Glomerular endothelial cell (primary cell): ENCODE measurements around the gene WHRN. TPM values are rescaled to one million over a fixed set of nuclear protein-coding genes. Genes with fewer than 3 reads are reported as not detected.

Experiments
- DNase-seq: peaks from one replicate; pipeline ENCODE4 v3.0.0-alpha.2; 2011; ENCODE audit warnings: low read depth, low spot score; ENCODE audit errors: extremely low read depth
- total RNA-seq: library from RNA; depleted of rRNA; stranded (reverse); fragments of >200 nt; gene quantifications from 2 replicates; pipeline ENCODE4 v1.2.3, GENCODE V29; 2015

Gene WHRN
- total RNA-seq, 1 donor from 2014 or later, result 1.9 TPM

- DNase-seq, result no peak
Measured at GRCh38 chr9:114474425-114474824, 30.8 kb downstream of the WHRN start.

- DNase-seq, result no peak
Measured at GRCh38 chr9:114473447-114473801, 31.8 kb downstream of the WHRN start.

GRCh38 chr9:114472765-114473446 lies 32.4 kb downstream of the WHRN start:
- DNase-seq, result no peak

- DNase-seq, result no peak
Measured at GRCh38 chr9:114471157-114471556, 34.1 kb downstream of the WHRN start.

GRCh38 chr9:114470581-114470980 lies 34.7 kb downstream of the WHRN start:
- no peak for DNase-seq

GRCh38 chr9:114470121-114470520 lies 35.2 kb downstream of the WHRN start:
- DNase-seq, result no peak

- DNase-seq, result no peak
Measured at GRCh38 chr9:114469091-114469853, 36.0 kb downstream of the WHRN start.

- no peak for DNase-seq
Measured at GRCh38 chr9:114467910-114468309, 37.4 kb downstream of the WHRN start.

- DNase-seq, result no peak
Measured at GRCh38 chr9:114467226-114467750, 38.0 kb downstream of the WHRN start.

- DNase-seq, result no peak
Measured at GRCh38 chr9:114465906-114466900, 39.1 kb downstream of the WHRN start.

GRCh38 chr9:114465417-114465816 lies 39.9 kb downstream of the WHRN start:
- no peak for DNase-seq

- DNase-seq, result no peak
Measured at GRCh38 chr9:114464281-114465051, 40.8 kb downstream of the WHRN start.

GRCh38 chr9:114462791-114463190 lies 42.5 kb downstream of the WHRN start:
- no peak for DNase-seq

GRCh38 chr9:114461468-114461867 lies 43.8 kb downstream of the WHRN start:
- no peak for DNase-seq

- DNase-seq, result no peak
Measured at GRCh38 chr9:114460513-114461199, 44.6 kb downstream of the WHRN start.

- DNase-seq, result no peak
Measured at GRCh38 chr9:114459464-114459863, 45.8 kb downstream of the WHRN start.

GRCh38 chr9:114456929-114457328 lies 48.3 kb downstream of the WHRN start:
- DNase-seq, result no peak

GRCh38 chr9:114454652-114455051 lies 50.6 kb downstream of the WHRN start:
- DNase-seq, result no peak
